Endometrium (tissue), 2 donors: ENCODE data around the gene SCRN1.

Source experiments
- FAIRE-seq: peaks from 2 replicates; lab custom pipeline; 2012; peaks lifted over from hg19 to GRCh38; lab: Jason Lieb, UNC
- donor health status: control.
- donor health status: control.

Gene SCRN1

DNA sequence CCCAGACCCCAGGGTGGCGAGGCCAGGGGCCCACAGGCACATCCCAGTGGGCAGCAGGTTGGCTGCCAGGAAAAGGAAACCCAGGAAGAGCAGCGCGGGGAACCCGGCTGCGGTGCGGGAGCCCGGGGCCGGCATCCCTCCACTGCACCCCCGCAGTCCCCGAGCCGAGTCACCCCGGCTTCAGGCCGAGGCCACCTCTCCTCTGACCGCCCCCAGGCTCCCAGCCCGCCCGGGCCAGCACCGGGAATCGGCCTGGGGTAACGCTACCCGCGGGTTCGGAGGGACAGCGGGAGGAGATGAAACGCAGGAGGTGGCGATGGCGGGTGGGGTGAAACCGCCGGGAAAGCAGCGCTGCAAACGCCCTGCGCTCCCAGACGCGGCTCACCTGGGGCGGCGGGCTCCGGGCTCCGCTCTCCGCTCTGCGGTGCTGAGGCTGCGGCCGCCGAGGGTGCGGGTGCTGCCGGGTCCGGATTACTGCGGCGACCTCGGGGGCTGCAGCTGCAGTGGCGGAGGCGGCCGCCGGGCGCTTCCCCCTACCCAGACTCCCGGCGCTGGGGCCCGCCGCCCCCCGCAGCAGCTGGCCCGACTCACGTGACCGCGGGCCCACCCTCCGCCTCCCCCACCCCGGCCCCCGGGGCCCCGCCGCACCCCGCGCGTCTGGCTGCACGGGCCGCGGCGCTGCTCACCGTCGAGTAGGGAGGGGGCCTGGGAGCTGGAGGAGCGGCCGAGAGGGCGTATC, at the start of gene SCRN1:
Gene SCRN1 (minus strand): TSS at position 545 of the 739 bp plus-strand sequence. CDS start 20,734 bp downstream, outside the sequence.
- no peak for FAIRE-seq

DNA sequence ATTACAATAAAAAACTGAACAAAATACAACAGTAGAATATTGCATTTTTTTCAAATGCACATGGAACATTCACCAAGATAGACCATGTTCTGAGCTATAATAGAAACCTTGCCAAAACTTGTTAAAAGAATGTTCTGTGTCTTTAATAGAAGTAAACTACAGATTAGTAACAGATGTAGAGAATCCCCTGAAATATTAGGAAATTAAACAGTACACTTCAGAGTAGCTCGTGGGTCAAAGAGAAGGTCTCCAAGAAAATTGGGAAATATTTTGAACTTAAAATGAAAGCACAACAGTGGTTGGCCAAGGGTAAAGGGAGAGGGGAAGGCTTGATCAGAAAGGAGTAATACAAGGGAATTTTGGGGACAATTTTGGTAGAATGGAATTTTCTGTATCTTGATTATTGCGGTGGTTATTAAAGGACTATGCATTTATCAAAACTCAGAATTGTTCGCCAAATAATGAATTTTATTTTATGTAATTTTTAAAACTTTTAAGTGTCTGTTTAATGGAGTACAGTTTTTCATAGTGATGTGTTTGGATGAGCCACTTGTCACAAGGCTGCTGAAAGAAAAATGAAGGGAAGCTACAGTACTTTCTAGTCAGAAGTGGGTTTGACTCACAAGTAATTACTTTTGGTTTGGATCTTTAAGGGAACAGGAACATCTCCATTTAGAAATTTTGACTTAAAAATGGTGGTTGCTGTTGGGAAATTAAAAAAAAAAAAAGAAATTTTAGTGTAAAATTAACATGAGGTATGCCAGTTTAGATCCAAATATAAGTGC, 48.8 kb upstream of the SCRN1 start:
- FAIRE-seq: peak; percentile 99

- FAIRE-seq: no peak
These were observed 46.6 kb upstream of the SCRN1 start for GRCh38 chr7:30036220-30036619.

DNA sequence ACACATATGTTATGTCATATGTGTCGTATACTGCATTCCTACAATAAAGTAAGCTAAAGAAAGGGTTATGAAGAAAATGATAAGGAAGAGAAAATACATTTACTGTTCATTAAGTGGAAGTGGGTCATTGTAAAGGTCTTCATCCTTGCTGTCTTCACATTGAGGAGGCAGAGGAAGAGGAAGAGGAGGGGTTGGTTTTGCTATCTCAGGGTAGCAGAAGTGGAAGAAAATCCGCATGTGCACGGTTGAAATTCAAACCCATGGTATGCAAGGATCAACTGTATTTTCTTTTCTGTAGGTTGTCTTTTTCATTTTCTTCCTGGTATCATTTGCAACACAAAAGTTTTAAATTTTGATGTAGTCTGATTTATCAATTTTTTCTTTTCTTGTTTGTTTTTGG, 44.9 kb upstream of the SCRN1 start:
- no peak for FAIRE-seq

DNA sequence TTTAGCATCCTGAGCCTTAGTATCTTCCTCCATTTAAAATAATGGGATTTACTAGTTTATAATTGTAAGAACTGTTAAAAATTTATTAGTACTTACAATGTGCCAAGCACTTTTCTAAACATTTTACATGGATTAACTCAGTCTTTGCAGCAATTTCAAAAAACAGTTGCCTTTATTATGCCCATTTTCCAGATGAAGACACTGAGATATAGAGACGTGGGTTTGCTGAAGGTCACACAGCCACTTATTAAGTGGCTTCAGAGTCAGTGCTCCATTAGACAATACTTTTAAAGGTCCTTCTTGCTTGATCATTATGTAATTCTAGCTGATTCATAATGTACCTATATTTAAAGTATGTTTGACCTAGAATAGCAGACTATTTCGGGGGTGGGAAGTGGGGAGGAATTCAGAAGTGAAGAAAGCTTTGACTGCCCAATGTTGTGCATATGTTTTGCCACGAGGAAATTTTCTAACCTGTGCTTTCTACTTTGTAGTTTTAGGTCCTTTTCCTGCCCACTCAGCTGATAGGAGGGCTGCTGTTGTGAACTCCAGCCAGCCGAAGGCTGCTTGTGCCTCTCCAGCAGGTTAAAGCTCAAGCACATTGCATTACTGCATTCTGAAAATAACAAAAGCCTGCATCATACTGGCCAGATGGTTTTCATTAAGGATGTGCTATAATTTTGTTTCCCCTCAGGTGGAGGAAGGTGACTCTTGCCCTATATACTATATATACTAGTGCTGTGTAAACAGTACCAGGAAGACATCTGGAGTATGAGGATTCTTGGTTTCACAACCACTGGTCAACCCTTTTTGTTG, 42.9 kb upstream of the SCRN1 start:
- no peak for FAIRE-seq

DNA sequence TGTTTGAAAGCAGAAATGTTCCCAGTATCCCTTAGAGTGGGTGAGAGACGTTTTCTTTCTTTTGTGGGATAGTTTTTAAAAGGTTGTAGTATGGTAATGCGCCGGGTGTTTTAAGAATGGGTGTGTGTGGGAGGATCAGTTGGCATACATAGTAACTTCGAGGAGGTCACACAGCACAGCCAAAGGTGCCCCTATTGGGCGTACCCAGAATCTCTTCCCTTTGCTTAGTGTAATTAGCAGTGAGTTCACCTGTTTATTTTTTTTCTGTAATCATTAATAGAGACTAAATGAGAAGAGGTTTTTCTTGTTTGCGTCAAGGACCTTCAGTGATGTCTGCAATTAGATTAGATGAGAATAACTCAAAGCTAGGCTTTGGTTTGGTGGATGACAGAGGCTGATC, 40.1 kb upstream of the SCRN1 start:
- FAIRE-seq: no peak

- FAIRE-seq: no peak
These were observed 39.4 kb upstream of the SCRN1 start for GRCh38 chr7:30028749-30029635.

DNA sequence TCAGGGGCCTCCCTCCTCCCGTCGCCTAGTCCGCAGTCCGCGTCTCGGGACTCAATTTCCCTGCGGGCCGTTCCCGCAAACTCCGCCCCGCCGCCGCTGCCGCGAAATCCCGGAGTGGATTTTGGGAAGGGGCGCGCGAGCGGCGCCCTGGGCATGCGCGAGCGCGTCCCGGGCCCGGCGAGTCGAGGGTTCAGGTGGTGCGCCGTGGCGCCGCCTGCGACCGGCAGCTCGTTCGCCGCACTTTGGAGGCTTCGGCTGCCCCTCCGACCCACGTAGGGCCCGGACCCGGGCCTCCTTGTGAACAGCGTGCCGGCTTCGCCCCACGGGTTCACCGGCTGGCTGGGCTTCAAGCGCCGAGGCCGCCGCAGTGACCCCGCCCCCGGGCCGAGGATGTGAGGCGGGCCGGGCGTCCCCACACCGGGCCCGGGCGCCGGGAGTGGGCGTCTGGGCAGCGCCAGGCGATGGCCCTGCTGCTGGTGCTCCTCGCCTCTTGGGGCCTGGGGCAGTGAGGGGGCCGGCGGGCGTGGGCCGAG, 38.7 kb upstream of the SCRN1 start, which contains the start of gene PLEKHA8:
Gene PLEKHA8 (plus strand): TSS at position 197 of the 533 bp plus-strand sequence. CDS start 351 bp downstream, outside the sequence.
- FAIRE-seq: no peak

DNA sequence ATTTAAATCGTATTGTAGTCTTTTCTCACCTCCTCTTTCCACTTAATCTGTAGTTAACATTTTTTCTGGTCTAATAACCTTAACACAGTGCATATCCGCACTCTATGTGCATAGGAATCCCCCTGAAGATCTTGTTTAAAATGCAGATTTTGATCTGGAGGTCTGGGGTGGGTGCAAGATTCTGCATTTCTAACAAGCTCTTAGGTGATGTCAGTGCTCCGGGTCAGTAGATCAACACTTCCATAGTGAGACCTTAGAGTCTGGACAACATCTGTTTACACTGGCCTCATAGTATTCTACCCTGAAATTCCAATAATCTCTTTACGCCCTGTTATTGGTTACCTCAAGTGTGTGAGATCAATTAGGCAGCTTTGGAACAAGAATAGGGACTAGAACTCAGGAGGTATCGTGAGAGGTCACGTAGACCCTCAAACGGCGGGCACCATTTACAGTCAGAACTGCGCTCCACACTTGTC, 38.2 kb upstream of the SCRN1 start:
- FAIRE-seq: no peak

DNA sequence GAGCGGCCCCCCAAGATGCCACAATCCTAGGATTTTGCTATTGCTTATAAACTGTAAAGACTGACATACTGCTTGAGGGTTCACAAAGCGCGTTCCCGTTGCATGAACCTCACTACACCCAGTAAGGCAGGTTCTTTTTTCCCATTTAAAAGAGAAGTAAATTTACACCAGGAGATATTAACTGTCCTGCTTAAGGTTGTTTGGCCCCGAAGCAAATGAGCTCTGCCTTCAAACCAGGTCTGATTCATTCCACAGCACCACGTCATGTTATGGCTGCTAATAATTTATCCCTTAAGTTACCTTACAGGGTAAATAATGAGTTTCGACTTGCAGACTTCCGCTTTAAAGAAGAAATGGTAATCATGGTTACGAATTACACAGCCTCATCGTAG, 37.5 kb upstream of the SCRN1 start:
- no peak for FAIRE-seq

- peak; percentile 96 for FAIRE-seq
These were observed 36.8 kb upstream of the SCRN1 start, which contains the start of gene FKBP14 for GRCh38 chr7:30026229-30027064. Gene FKBP14 (minus strand): TSS chr7:30026702. CDS start chr7:30026508, 194 bp downstream.

- no peak for FAIRE-seq
These were observed 33.9 kb upstream of the SCRN1 start for GRCh38 chr7:30023524-30023923.

DNA sequence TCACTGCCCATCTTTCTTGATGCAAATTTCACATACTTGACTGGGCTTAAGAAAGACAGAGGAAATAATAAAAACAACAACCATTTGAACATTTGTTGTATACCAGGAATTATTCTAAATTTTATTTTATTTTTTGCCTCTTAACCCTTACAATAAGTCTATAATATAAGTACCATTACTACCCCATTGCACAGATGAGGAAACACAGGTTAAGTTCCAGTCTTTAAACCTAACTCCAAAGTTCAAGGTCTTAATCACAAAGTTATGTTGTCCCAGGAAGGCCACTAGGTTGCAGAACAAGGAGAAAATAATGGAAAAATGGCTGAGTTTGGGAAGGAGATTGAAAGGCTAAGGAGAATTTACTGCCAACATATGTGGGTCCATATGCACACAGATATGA, 33.4 kb upstream of the SCRN1 start:
- FAIRE-seq: no peak

- no peak for FAIRE-seq
These were observed 30.9 kb upstream of the SCRN1 start for GRCh38 chr7:30020535-30020934.

- FAIRE-seq: no peak
These were observed 30.4 kb upstream of the SCRN1 start for GRCh38 chr7:30019960-30020359.

DNA sequence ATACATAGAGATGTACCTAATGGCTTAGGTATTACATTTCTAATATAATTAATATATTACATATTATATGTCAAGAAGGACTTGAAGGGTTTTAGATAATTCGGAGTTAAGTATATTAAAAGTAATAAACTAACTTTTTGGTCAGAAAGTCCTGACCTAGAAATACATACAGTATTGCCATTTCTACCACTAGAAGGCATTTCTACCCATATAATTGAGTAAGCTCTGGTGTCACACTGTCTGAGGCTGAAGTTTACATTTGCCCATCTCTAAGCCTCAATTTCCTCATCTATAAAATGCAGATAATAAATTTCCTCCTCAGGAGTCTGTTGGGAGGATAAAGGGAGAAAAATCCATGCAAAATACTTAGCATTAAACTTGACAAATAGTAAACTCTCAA, 29.8 kb upstream of the SCRN1 start:
- no peak for FAIRE-seq

- FAIRE-seq: no peak
These were observed 28.9 kb upstream of the SCRN1 start for GRCh38 chr7:30018451-30018850.

GRCh38 chr7:30012757-30013156, 23.2 kb upstream of the SCRN1 start:
- FAIRE-seq: no peak

DNA sequence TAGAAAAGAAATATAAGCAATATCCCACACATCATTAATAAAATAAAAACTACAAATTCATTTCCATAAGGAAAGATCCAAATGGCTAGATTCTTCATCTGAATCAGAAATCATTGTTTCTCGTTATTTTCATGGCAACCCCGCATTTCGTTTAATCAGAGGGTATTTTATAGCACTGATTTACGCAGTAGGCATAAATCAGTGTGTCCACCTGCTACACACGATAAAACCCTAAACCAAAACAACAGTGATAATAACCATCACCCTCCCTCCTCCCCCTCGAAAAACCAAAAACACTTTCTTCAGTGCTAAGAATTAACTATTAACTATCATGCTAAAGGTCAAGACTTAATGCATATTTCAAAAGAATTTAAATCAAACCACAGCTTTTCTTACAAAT, 20.4 kb upstream of the SCRN1 start:
- no peak for FAIRE-seq

GRCh38 chr7:30005464-30005863, 15.9 kb upstream of the SCRN1 start:
- FAIRE-seq: no peak
